Caco-2 (cell line): ENCODE results near the gene BOLA1. TPM values are rescaled to one million over a fixed set of nuclear protein-coding genes. Genes with fewer than 3 reads are reported as not detected.

ENCODE experiments used
- BruUV-seq: library from RNA; stranded (reverse); fragments of 400-500 nt; replicated peaks from 2 replicates; lab custom pipeline; 2021; lab: Mats Ljungman, UMichigan
- CTCF ChIA-PET: fragments of 300-600 bp; sonication (Branson Sonifier 250); formaldehyde crosslinking; loops from one replicate; lab custom pipeline; 2022; ENCODE audit warnings: antibody characterized with exemption; lab: Charles Lee
- POLR2A ChIA-PET: fragments of 300-600 bp; sonication (Branson Sonifier 250); formaldehyde crosslinking; loops from one replicate; lab custom pipeline; 2022; ENCODE audit warnings: antibody characterized with exemption; lab: Charles Lee
- DNase-seq, 2 experiments: peaks; one replicate each; pipeline versions ENCODE4 v3.0.0 to v3.0.0-alpha.2; 2020 to 2022
- H3K27me3 ChIP-seq: replicated peaks from 2 replicates; pipeline ENCODE4 v1.6.0; 2011; ENCODE audit warnings: low read length; ENCODE audit not compliant: control insufficient read depth, insufficient read depth
- H3K36me3 ChIP-seq: 2 replicates; pipeline ENCODE4 v1.5.1; 2011; ENCODE audit warnings: low read length; ENCODE audit not compliant: control insufficient read depth, insufficient read depth
- H3K4me1 ChIP-seq: fragments of 250-450 bp; sonication (Bioruptor Pico); 2 replicates; pipeline ENCODE4 v1.5.1; 2020; ENCODE audit warnings: mild to moderate bottlenecking
- H3K4me3 ChIP-seq: 2 replicates; pipeline ENCODE4 v1.5.1; 2011; ENCODE audit warnings: low read depth, mild to moderate bottlenecking, control low read depth, low read length
- H3K9me3 ChIP-seq: fragments of 250-450 bp; sonication (Bioruptor Pico); 2 replicates; pipeline ENCODE4 v1.5.1; 2020; ENCODE audit warnings: mild to moderate bottlenecking, moderate library complexity
- H3K27ac Mint-ChIP-seq: one replicate; pipeline ENCODE4 v1.8.0; 2022; ENCODE audit warnings: mixed read lengths; ENCODE audit not compliant: unreplicated experiment
- H3K27me3 Mint-ChIP-seq: one replicate; pipeline ENCODE4 v1.8.0; 2022; ENCODE audit warnings: mixed read lengths; ENCODE audit not compliant: insufficient read depth, unreplicated experiment
- H3K36me3 Mint-ChIP-seq: one replicate; pipeline ENCODE4 v1.8.0; 2022; ENCODE audit warnings: mild to moderate bottlenecking, mixed read lengths; ENCODE audit not compliant: insufficient read depth, unreplicated experiment
- H3K4me1 Mint-ChIP-seq: one replicate; pipeline ENCODE4 v1.8.0; 2022; ENCODE audit warnings: low read depth, mixed read lengths; ENCODE audit not compliant: unreplicated experiment
- H3K4me3 Mint-ChIP-seq: one replicate; pipeline ENCODE4 v1.8.0; 2022; ENCODE audit warnings: mild to moderate bottlenecking, moderate library complexity, mixed read lengths; ENCODE audit not compliant: unreplicated experiment
- H3K9me3 Mint-ChIP-seq: one replicate; pipeline ENCODE4 v1.8.0; 2022; ENCODE audit warnings: mixed read lengths; ENCODE audit not compliant: unreplicated experiment
- CTCF ChIP-seq, 2 experiments: fragments of 200-600 bp in 1 of 2; IDR thresholded peaks; 1 replicate in 1 of 2; 2 replicates in 1 of 2; pipeline versions ENCODE4 v1.5.1 to v1.8.0; 2011 to 2022; ENCODE audit warnings: antibody characterized with exemption in 1 of 2, control low read depth in 1 of 2, inconsistent platforms in 1 of 2, low read depth in 1 of 2, low read length in 1 of 2, mild to moderate bottlenecking in 1 of 2, moderate library complexity in 1 of 2; ENCODE audit not compliant: insufficient read depth in 1 of 2, severe bottlenecking in 1 of 2, unreplicated experiment in 1 of 2
- intact Hi-C: fragments of 100-400 bp; cut with micrococcal nuclease; formaldehyde crosslinking; loops from one replicate; pipeline ENCODE4 v1.10.0; 2022; ENCODE audit not compliant: unreplicated experiment
- total RNA-seq: library from RNA; stranded (reverse); gene quantifications from 2 replicates; pipeline ENCODE4 v1.2.3, GENCODE V29; 2022

BOLA1 gene
- total RNA-seq, 1 experiment from 2014 or later = 22.7 TPM

GRCh38 chr1:149896575-149896974 lies 2.8 kb upstream of the BOLA1 start:
- Mint-ChIP-seq H3K9me3 (no peaks in the 10 kb centered on the region), H3K4me3 (no peak overlapping the region), H3K27me3 (no peaks in the 10 kb centered on the region), H3K27ac (no peak overlapping the region), H3K36me3 (peaks cover 10% of the 10 kb centered on the region), H3K4me1 (peaks cover 16% of the 10 kb centered on the region)
- no peak for TF ChIP-seq CTCF (IDR thresholded peaks at IDR 0.05; ENCODE audit: insufficient read depth in 1 of 2, low read depth in 1 of 2, low read length in 1 of 2, severe bottlenecking in 1 of 2, unreplicated experiment in 1 of 2)
- intact Hi-C loops = no loop called here
- Histone ChIP-seq H3K4me1 (peaks cover 5% of the 10 kb centered on the region), H3K36me3 (no peaks in the 10 kb centered on the region), H3K9me3 (no peaks in the 10 kb centered on the region), H3K27me3 (no peaks in the 10 kb centered on the region), H3K4me3 (no peak overlapping the region)
- BruUV-seq = no TSS peak
- DNase-seq = no peak
- CTCF ChIA-PET = no interaction called here
- POLR2A ChIA-PET = no interaction called here

DNA sequence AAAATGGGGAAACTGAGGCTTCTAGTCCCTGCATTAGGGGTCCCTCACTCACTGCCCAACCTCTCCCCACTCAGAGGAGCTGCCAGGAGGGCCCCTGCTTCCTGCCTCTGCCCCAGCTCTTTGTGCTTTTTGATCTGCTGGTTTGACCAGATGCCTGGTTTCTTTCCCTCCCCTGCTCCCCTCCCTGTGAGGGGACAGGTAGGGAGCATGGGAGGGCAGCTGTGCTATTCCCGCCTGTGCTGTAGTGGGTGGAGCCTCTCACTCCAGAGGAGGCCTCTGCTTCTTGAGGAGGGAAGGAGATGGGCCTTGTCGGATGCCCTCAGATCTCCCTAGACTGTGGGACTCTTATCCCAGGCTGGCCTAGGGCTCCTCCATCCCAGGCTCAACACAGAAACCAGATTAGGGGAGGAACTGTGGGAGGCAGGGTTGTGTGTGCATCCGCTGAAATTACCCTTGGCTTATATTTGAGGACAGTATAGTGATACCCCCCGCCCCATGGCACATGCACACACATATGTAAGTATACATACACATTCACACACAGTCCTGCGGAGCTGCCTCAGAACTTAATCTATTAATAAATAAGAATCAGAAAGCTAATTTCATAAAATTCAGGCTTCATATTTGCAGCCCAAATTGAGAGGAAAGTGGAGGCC lies 4.6 kb downstream of the BOLA1 start:
- H3K9me3 Mint-ChIP-seq = no peaks in the 10 kb centered on the region
- no peak overlapping the region for H3K27ac Mint-ChIP-seq
- H3K4me3 Mint-ChIP-seq = no peak overlapping the region
- H3K27me3 ChIP-seq = no peaks in the 10 kb centered on the region
- peaks cover 44% of the 10 kb centered on the region for H3K4me1 Mint-ChIP-seq
- DNase-seq = peak; percentile 55 to 66
- no TSS peak for BruUV-seq
- no peaks in the 10 kb centered on the region for H3K9me3 ChIP-seq
- no peaks in the 10 kb centered on the region for H3K36me3 ChIP-seq
- peaks cover 27% of the 10 kb centered on the region for H3K4me1 ChIP-seq
- no peaks in the 10 kb centered on the region for H3K27me3 Mint-ChIP-seq
- no peak for TF ChIP-seq CTCF (IDR thresholded peaks at IDR 0.05; ENCODE audit: insufficient read depth in 1 of 2, low read depth in 1 of 2, low read length in 1 of 2, severe bottlenecking in 1 of 2, unreplicated experiment in 1 of 2)
- intact Hi-C loops = no loop called here
- peaks cover 16% of the 10 kb centered on the region for H3K36me3 Mint-ChIP-seq
- ChIA-PET POLR2A (interaction anchor here (1.5 kb wide), 1 partner anchor 16 kb away, joined by 10 read pairs; a partner anchor contains a TSS), CTCF (no interaction called here)
- no peak overlapping the region for H3K4me3 ChIP-seq

- Mint-ChIP-seq H3K9me3 (no peaks in the 10 kb centered on the region), H3K27ac (peak overlapping the region; percentile 45), H3K36me3 (peaks cover 5% of the 10 kb centered on the region), H3K4me3 (no peak overlapping the region), H3K27me3 (no peaks in the 10 kb centered on the region), H3K4me1 (peaks cover 37% of the 10 kb centered on the region)
- intact Hi-C loops = no loop called here
- no peaks in the 10 kb centered on the region for H3K9me3 ChIP-seq
- no peaks in the 10 kb centered on the region for H3K27me3 ChIP-seq
- no TSS peak for BruUV-seq
- DNase-seq = no peak
- CTCF ChIA-PET = no interaction called here
- no peaks in the 10 kb centered on the region for H3K36me3 ChIP-seq
- TF ChIP-seq CTCF (IDR thresholded peaks at IDR 0.05; ENCODE audit: insufficient read depth in 1 of 2, low read depth in 1 of 2, low read length in 1 of 2, severe bottlenecking in 1 of 2, unreplicated experiment in 1 of 2) = no peak
- peaks cover 33% of the 10 kb centered on the region for H3K4me1 ChIP-seq
- POLR2A ChIA-PET = no interaction called here
- H3K4me3 ChIP-seq = no peak overlapping the region
Observed at GRCh38 chr1:149906570-149907075, 7.3 kb downstream of the BOLA1 start.
